Breast epithelium (tissue), 4 donors: Measurements from ENCODE around the gene ARL6IP6. TPM values are rescaled to one million over a fixed set of nuclear protein-coding genes. Genes with fewer than 3 reads are reported as not detected.

Source experiments
- DNase-seq, 2 donors: peaks; one replicate each; pipeline ENCODE4 v3.0.0-alpha.2; 2019; ENCODE audit warnings: low spot score in 2 of 2
- H3K27ac ChIP-seq, 2 donors: fragments of 200-600 bp; sonication (generic) in 1 of 2; one replicate each; pipeline ENCODE4 v1.5.1; 2016 to 2019; ENCODE audit warnings: mild to moderate bottlenecking in 1 of 2
- H3K27me3 ChIP-seq, 2 donors: fragments of 200-600 bp; sonication (generic) in 1 of 2; one replicate each; pipeline versions ENCODE4 v1.5.1 to v1.6.0; 2017 to 2019; ENCODE audit warnings: control low read depth in 1 of 2, mild to moderate bottlenecking in 1 of 2
- H3K36me3 ChIP-seq: fragments of 200-600 bp; one replicate; pipeline ENCODE4 v1.5.1; 2019
- H3K4me1 ChIP-seq, 2 donors: fragments of 200-600 bp; sonication (generic); one replicate each; pipeline ENCODE4 v1.5.1; 2016 to 2019; ENCODE audit warnings: control low read depth in 1 of 2
- H3K4me3 ChIP-seq, 3 donors: fragments of 200-600 bp; sonication (generic); 1 replicate in 2 of 3; 2 replicates in 1 of 3; pipeline ENCODE4 v1.5.1; 2016 to 2019; ENCODE audit warnings: mild to moderate bottlenecking in 3 of 3, moderate library complexity in 2 of 3
- H3K9me3 ChIP-seq, 2 donors: fragments of 200-600 bp; sonication (generic) in 1 of 2; one replicate each; pipeline ENCODE4 v1.5.1; 2016 to 2019; ENCODE audit warnings: control low read depth in 1 of 2
- POLR2A ChIP-seq: fragments of 450-650 bp; IDR thresholded peaks from one replicate; pipeline ENCODE4 v1.6.1; 2016; ENCODE audit warnings: antibody characterized with exemption, mild to moderate bottlenecking, moderate library complexity
- POLR2AphosphoS5 ChIP-seq, 3 donors: sonication (generic); formaldehyde crosslinking; IDR thresholded peaks; one replicate each; pipeline ENCODE4 v1.6.1; 2017; ENCODE audit warnings: antibody characterized with exemption in 3 of 3
- intact Hi-C: fragments of 100-400 bp; cut with DNase I; formaldehyde crosslinking; loops from one replicate; pipeline ENCODE4 v1.15.1; 2023; ENCODE audit warnings: low total_unique reads
- total RNA-seq, 3 donors: library from RNA; depleted of rRNA; stranded (reverse); fragments of >200 nt; gene quantifications; one replicate each; pipeline ENCODE4 v1.1.0, GENCODE V29; 2016
- TF ChIP-seq, protein P1 (sequence below), 3 donors: fragments of 450-650 bp; IDR thresholded peaks; one replicate each; pipeline ENCODE4 v1.5.1; 2016 to 2017; ENCODE audit warnings: antibody characterized with exemption in 3 of 3, mild to moderate bottlenecking in 3 of 3, moderate library complexity in 3 of 3

Gene ARL6IP6
- 10 to 100 TPM; 16.6 to 28.4 (median 25.9) TPM for total RNA-seq

GRCh38 chr2:152718076-152718908 is at the start of gene ARL6IP6:
Gene ARL6IP6, plus strand, starts transcription at chr2:152718620. Its CDS starts 5 bp downstream, at chr2:152718625.
- no peaks in the 10 kb centered on the region for H3K27me3 ChIP-seq
- H3K9me3 ChIP-seq: no peaks in the 10 kb centered on the region
- peak within 1 kb of the TSS; percentile 82 to 87 (median 84) for H3K4me3 ChIP-seq
- DNase-seq: peak; percentile 90
- TF ChIP-seq, protein P1, sequence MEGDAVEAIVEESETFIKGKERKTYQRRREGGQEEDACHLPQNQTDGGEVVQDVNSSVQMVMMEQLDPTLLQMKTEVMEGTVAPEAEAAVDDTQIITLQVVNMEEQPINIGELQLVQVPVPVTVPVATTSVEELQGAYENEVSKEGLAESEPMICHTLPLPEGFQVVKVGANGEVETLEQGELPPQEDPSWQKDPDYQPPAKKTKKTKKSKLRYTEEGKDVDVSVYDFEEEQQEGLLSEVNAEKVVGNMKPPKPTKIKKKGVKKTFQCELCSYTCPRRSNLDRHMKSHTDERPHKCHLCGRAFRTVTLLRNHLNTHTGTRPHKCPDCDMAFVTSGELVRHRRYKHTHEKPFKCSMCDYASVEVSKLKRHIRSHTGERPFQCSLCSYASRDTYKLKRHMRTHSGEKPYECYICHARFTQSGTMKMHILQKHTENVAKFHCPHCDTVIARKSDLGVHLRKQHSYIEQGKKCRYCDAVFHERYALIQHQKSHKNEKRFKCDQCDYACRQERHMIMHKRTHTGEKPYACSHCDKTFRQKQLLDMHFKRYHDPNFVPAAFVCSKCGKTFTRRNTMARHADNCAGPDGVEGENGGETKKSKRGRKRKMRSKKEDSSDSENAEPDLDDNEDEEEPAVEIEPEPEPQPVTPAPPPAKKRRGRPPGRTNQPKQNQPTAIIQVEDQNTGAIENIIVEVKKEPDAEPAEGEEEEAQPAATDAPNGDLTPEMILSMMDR (IDR thresholded peaks at IDR 0.05): peak in 1 of 3 donors; percentile 10
- peak; percentile 40 to 88 (median 77) for TF ChIP-seq POLR2AphosphoS5 (IDR thresholded peaks at IDR 0.05)
- TF ChIP-seq POLR2A: peak; percentile 67
- no peaks in the 10 kb centered on the region for H3K36me3 ChIP-seq
- H3K27ac ChIP-seq: peak within 1 kb of the TSS; percentile 93 to 98
- intact Hi-C loops: no loop called here
- H3K4me1 ChIP-seq: peaks cover 0 to 17% of the 10 kb centered on the region in 2 donors

GRCh38 chr2:152674334-152674733 is 44.1 kb upstream of the ARL6IP6 start:
- Histone ChIP-seq H3K27me3 (no peaks in the 10 kb centered on the region), H3K9me3 (no peaks in the 10 kb centered on the region), H3K27ac (no peak overlapping the region), H3K4me3 (no peak overlapping the region), H3K4me1 (no peaks in the 10 kb centered on the region), H3K36me3 (peaks cover 3% of the 10 kb centered on the region)
- intact Hi-C loops: no loop called here
- no peak for DNase-seq
- TF ChIP-seq POLR2A: no peak
- TF ChIP-seq, protein P1 (IDR thresholded peaks at IDR 0.05): no peak
- TF ChIP-seq POLR2AphosphoS5 (IDR thresholded peaks at IDR 0.05): no peak

DNA sequence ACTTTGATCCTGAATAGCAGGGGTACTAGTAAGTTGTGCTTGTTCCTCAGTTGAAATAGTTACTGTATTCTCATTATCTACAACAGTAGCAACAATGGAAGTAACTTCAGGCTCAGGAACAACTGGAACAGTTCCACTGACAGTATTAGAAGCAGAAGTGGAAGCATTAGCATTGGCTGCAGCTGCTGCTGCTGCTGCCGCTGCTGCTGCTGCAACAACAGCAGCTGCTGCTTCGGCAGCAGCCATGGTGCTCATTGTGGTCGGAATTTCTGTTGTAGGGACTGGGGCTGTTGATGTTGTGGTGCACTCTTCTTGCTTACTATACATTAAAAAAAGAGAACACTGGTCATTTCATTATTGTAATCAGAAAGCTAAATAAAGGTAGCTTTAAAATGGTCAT is 42.0 kb upstream of the ARL6IP6 start:
- intact Hi-C loops: no loop called here
- Histone ChIP-seq H3K36me3 (no peaks in the 10 kb centered on the region), H3K4me3 (no peak overlapping the region), H3K27ac (no peak overlapping the region), H3K4me1 (no peaks in the 10 kb centered on the region), H3K9me3 (no peaks in the 10 kb centered on the region), H3K27me3 (no peaks in the 10 kb centered on the region)
- TF ChIP-seq POLR2A: no peak
- no peak for TF ChIP-seq POLR2AphosphoS5 (IDR thresholded peaks at IDR 0.05)
- TF ChIP-seq, protein P1 (IDR thresholded peaks at IDR 0.05): no peak
- DNase-seq: no peak

- Histone ChIP-seq H3K27ac (no peak overlapping the region), H3K27me3 (no peaks in the 10 kb centered on the region), H3K4me1 (no peaks in the 10 kb centered on the region), H3K36me3 (no peaks in the 10 kb centered on the region), H3K4me3 (no peak overlapping the region), H3K9me3 (no peaks in the 10 kb centered on the region)
- no peak for DNase-seq
- intact Hi-C loops: no loop called here
- TF ChIP-seq, protein P1 (IDR thresholded peaks at IDR 0.05): no peak
Observed at GRCh38 chr2:152678808-152679207, 39.6 kb upstream of the ARL6IP6 start.

DNA sequence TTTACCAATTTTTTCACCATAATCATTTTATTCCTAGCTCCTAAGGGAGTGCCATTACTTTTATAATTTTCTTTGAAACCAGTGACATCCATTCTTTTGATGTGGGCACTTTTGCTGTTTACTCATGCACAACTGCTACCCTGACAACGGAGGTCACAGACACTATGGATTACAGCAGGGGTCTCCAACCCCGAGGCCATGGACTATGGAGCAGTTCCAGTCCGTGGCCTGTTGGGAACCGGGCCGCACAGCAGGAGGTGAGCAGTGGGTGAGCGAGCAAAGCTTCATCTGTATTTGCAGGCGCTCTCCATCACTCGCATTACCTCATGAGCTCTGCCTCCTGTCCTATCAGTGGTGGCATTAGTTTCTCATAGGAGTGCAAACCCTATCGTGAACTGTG is 35.8 kb upstream of the ARL6IP6 start:
- no peak for DNase-seq
- Histone ChIP-seq H3K4me3 (no peak overlapping the region), H3K27ac (no peak overlapping the region), H3K27me3 (no peaks in the 10 kb centered on the region), H3K4me1 (no peaks in the 10 kb centered on the region), H3K36me3 (no peaks in the 10 kb centered on the region), H3K9me3 (no peaks in the 10 kb centered on the region)
- TF ChIP-seq, protein P1 (IDR thresholded peaks at IDR 0.05): no peak
- TF ChIP-seq POLR2A (no peak), POLR2AphosphoS5 (IDR thresholded peaks at IDR 0.05) (no peak)
- intact Hi-C loops: no loop called here
